ENCODE results near the gene XYLT1. TPM values are rescaled to one million over a fixed set of nuclear protein-coding genes. Genes with fewer than 3 reads are reported as not detected.

XYLT1 gene
- total and polyA plus RNA-seq, 2 of the 8 experiments (the other 6 are each of a cell fraction or from before 2014, with no cell fraction given) = 6.6 to 25.4 TPM

DNA sequence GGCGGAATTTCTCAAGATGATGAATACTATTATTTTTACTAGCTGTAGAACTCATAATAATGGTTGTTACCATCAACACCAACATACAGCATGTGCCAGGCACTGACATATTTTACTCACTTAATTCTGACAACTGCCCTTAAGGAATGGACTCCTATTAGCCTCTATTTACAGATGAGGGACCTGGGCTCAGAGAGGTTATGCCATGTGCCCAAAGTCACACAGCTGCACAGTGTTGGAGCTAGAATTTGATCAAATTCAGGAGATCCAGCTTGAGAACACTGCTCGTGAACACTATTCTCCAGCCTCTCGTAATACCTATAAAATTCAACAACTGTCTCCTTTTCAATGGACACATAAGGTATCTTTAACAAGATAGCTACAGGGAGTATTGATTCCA, 97.2 kb downstream of the XYLT1 start:
- H4K8ac ChIP-seq (ENCODE audit: extremely low read depth, insufficient read depth, low read length) = no peak overlapping the region
- H4K91ac ChIP-seq (replicated peaks; ENCODE audit: insufficient read length, low read length) = no peak overlapping the region
- H3K27ac ChIP-seq (ENCODE audit: low read depth, low read length) = no peak overlapping the region
- WGBS, 2 experiments (ENCODE audit: extremely low coverage in 1 of 2, insufficient coverage in 1 of 2, insufficient read length in 1 of 2, insufficient replicate concordance in 2 of 2, low coverage in 1 of 2, low lambda C conversion rate in 2 of 2, missing lambda C conversion rate in 1 of 2) = 94% methylated on average over 3 of the region's 3 CpGs; no CpG with 5 or more reads in 1 of the 2 experiments
- H2BK120ac ChIP-seq (replicated peaks; ENCODE audit: low read depth, low read length) = no peak overlapping the region
- H3K27me3 ChIP-seq (replicated peaks in 1 of 4; ENCODE audit: control insufficient read depth in 3 of 4, extremely low read depth in 1 of 4, insufficient read depth in 3 of 4, low read length in 3 of 4) = no peaks in the 10 kb centered on the region
- ChIA-PET POLR2A (ENCODE audit: partially characterized antibody) (interaction anchor here (1.5 kb wide), 1 partner anchor 10 kb away, joined by 7 read pairs; no protein-coding TSS in a partner anchor), CTCF (ENCODE audit: partially characterized antibody) (interaction anchor here (0.7 to 2.8 kb wide), 5 partner anchors 14 to 95 kb away, joined by 3 to 6 read pairs (median 5); no protein-coding TSS in a partner anchor)
- no peak overlapping the region for H2AK5ac ChIP-seq (ENCODE audit: low read depth, low read length)
- no peaks in the 10 kb centered on the region for H3K36me3 ChIP-seq (ENCODE audit: control insufficient read depth in 2 of 4, insufficient read depth in 4 of 4, low read length in 3 of 4)
- H3K4ac ChIP-seq (replicated peaks; ENCODE audit: insufficient read length, low read depth, low read length) = no peak overlapping the region
- no peak overlapping the region for H3K56ac ChIP-seq (replicated peaks; ENCODE audit: insufficient read length, low read depth, low read length)
- no peak overlapping the region for H2BK12ac ChIP-seq (ENCODE audit: low read depth, low read length)
- TF ChIP-seq KDM1A (IDR thresholded peaks at IDR 0.05; ENCODE audit: borderline replicate concordance, low read length) (0 out of 2 replicates have a peak, but pooled peaks have one; percentile 10), EZH2 (IDR thresholded peaks at IDR 0.05; ENCODE audit: low read depth, low read length, severe bottlenecking) (no peak), SAP30 (IDR thresholded peaks at IDR 0.05; ENCODE audit: insufficient read depth, insufficient replicate concordance, low read length) (no peak), SIRT6 (IDR thresholded peaks at IDR 0.05; ENCODE audit: low read length) (no peak)
- H3K23ac ChIP-seq (ENCODE audit: insufficient read length) = no peak overlapping the region
- DNase-seq (ENCODE audit: low read depth in 1 of 2, low spot score in 2 of 2) = no peak
- H3K4me1 ChIP-seq (replicated peaks in 1 of 4; ENCODE audit: control insufficient read depth in 3 of 4, insufficient read depth in 4 of 4, low read length in 3 of 4) = peaks cover 0 to 34% (median 25%) of the 10 kb centered on the region in 4 experiments
- peaks cover 0 to 2% of the 10 kb centered on the region in 2 experiments for H4K20me1 ChIP-seq (replicated peaks in 1 of 2; ENCODE audit: control insufficient read depth in 1 of 2, insufficient read depth in 2 of 2, low read length in 2 of 2)
- peaks cover 6% of the 10 kb centered on the region; the same call in 1 of the 2 replicates for H3K79me1 ChIP-seq (ENCODE audit: low read depth, low read length)
- no peak overlapping the region for H3K9ac ChIP-seq (replicated peaks in 1 of 4; ENCODE audit: extremely low read depth in 1 of 4, low read depth in 3 of 4, low read length in 3 of 4)
- H2BK5ac ChIP-seq (ENCODE audit: low read depth, low read length) = no peak overlapping the region
- H3K4me2 ChIP-seq (ENCODE audit: insufficient read depth in 1 of 2, low read depth in 2 of 2, low read length in 2 of 2) = no peak overlapping the region
- no peak overlapping the region for H3K4me3 ChIP-seq (ENCODE audit: extremely low read depth in 1 of 4, insufficient read depth in 2 of 4, low read depth in 3 of 4, low read length in 4 of 4)
- no peak for FAIRE-seq
- H3K9me3 ChIP-seq (ENCODE audit: insufficient read depth in 2 of 2, low read depth in 1 of 2, low read length in 1 of 2) = no peaks in the 10 kb centered on the region
- peaks cover 0 to 12% of the 10 kb centered on the region in 2 experiments; a peak in 1 of 4 replicates for H3K79me2 ChIP-seq (ENCODE audit: control insufficient read depth in 1 of 2, insufficient read depth in 2 of 2, low read length in 2 of 2)
- H3K18ac ChIP-seq (ENCODE audit: extremely low read depth, low read length) = no peak overlapping the region
- no peak overlapping the region for H4K5ac ChIP-seq (ENCODE audit: insufficient read length, low read depth, low read length)
- H3K14ac ChIP-seq (ENCODE audit: insufficient read length) = no peak overlapping the region
- H2BK15ac ChIP-seq (ENCODE audit: low read length) = no peak overlapping the region
- no peaks in the 10 kb centered on the region for H3K23me2 ChIP-seq (ENCODE audit: low read depth, low read length)
- H2BK20ac ChIP-seq (ENCODE audit: low read length) = no peak overlapping the region
- H2AFZ ChIP-seq (ENCODE audit: low read length) = no peak overlapping the region

All from H1 (cell line).